ENCODE results near the gene POM121.
"Not testable (repeated sequence)": the region's sequence is repeated elsewhere in the genome, so short reads cannot be mapped to it uniquely, and the experiment has no call there.

The POM121 gene

DNA sequence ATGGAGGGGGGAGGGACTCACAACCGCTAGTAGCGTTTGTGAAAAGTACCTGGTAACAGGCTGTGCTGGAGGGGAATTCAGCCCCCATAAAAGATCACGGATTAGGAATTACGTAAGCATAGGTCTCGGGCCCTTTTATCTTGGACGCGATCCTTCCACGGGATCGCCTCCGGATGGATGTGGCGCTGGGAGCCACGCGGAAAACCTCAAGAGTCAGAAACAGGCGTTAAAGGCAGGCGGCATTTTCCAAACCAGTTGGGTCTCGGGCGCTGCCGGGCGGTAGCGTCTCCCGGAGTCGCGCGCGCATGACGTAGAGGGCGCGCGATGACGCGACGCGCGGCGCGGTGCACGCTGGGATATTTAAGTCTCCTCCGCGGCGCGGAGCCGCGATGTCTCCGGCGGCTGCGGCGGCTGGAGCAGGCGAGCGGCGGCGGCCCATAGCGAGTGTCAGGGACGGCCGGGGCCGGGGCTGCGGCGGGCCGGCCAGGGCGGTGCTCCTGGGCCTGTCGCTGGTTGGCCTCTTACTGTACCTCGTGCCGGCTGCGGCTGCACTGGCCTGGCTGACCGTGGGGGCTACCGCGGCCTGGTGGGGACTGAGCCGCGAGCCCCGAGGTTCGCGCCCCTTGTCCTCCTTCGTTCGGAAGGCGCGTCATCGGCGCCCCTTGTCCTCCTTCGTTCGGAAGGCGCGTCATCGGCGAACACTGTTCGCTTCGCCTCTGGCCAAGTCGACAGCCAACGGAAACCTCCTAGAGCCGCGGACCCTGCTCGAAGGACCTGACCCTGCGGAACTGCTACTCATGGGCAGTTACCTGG, at the start of gene POM121:
Gene POM121, plus strand, starts transcription at position 363 of the 813 bp plus-strand sequence. Its CDS starts 27 bp downstream, at position 390.
- peak; percentile 72 to 76 for DNase-seq

DNA sequence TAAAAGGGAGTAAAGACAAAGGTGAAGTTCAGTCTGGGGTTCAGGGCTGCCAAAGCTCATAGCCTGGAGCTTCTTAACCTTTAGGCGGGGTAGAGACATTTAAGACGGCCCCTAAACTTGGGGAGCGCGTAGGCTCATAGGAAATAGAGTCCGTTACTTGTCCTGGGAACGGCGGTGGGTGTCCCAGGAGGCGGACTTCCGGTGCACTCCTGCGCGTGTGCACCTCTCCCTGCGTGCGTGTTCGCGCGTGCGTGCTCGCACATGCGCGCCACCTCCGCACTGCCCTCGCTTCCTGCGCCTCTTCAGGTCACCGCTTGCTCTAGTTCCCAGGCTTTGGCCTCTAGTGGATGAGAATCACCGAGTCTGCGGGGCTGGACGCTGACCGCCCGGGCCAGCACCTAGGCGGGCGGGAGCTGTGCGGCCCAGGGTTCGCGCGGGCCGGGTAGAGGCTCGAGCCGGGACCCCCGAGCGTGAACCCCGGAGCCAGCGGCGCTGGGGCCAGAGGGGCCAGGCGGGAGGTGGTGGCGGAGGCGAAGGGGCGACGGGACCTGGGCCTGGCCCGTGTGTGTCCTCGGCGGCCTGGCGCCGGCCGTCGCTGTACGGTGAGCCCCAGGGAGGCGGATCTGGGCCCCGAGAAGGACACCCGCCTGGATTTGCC, 45.7 kb upstream of the POM121 start:
- peak; percentile 59 to 64 for DNase-seq

DNA sequence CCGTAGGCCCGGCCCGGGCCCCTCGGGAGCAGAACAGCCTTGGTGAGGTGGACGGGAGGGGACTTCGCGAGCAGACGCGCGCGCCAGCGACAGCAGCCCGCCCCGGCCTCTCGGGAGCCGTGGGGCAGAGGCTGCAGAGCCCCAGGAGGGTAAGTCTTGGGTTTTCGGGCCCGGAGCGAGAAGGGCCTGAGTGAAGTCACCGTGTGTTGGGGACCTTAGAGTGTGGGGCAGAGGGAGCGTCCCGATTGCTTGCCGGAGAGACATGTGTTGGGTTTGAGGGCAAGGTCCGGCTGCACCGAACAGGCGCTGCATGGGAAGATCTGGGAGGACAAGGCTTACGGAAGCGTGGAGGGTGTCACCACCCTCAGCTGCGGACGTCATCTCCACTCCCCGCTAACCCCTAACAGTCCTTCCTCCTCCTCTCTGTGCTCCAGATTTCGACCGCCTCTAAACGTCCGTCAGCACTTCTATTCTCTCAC, 45.1 kb upstream of the POM121 start:
- peak; percentile 6 to 19 for DNase-seq

DNA sequence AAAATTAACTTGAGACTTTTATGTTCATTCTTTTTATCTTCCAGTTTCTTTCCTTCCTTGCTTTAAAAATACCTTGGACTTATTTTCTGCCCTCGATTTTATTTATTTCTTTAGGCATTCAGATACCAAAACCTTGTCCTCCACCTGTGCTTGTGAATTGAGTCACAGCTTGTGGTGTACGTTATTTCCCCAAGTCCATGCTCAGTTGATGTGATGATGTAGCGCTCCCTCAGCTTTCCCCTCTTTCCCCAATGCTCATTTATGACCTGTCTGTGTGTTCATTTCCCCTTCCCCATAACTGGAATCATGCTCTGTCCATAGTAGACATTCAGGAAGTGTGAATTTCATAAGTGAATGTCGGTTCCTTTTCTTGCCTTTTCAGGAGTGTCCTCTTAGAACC, 33.1 kb upstream of the POM121 start:
- DNase-seq = not testable (repeated sequence)

DNA sequence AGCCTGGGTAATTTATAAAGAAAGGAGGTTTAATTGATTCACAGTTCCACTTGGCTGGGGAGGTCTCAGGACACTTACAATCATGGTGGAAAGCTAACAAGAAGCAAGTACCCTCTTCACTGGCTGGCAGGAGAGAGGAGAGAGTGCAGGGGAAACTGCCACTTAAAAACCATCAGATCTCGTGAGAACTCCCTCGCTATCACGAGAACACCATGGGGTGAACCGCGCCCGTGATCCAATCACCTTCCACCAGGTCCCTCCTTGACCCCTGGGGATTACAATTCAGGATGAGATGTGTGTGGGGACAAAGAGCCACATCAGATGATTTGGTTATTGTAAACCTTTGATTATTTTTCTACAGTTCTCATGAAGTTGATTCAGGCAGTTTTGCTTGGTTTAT, 20.2 kb upstream of the POM121 start:
- DNase-seq = not testable (repeated sequence)

DNA sequence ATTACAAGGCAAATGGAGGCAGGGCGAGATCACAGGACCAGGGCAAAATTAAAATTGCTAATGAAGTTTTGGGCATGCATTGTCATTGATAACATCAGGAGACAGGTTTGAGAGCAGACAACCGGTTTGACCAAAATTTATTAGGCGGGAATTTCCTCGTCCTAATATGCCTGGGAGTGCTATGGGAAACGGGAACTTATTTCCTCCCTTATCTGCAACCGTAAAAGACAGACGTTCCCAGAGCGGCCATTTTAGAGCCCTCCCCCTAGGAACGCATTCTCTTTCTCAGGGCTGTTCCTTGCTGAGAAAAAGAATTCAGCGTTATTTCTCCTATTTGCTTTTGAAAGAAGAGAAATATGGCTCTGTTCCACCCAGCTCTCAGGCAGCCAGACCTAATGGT, 16.5 kb upstream of the POM121 start:
- DNase-seq = not testable (repeated sequence)

DNA sequence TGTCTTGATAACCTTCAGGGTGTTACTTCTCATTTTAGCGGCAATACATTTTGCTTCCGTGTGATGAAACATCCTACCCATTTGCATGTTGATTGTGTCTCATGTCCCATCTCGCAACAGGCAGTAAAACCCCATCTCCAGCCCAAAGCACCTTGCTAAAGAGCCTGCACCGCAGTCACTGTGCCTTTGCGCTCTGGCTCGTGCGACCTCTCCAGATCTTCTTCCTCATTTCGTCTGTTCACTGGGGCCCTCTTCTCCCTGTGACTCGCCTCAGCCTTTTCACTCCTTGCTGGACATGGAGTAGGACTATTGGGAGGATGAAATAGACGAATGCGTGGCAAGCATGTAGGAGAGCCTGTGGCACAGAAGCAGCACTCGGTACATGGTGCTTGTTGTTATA, 13.5 kb upstream of the POM121 start:
- DNase-seq = not testable (repeated sequence)

DNA sequence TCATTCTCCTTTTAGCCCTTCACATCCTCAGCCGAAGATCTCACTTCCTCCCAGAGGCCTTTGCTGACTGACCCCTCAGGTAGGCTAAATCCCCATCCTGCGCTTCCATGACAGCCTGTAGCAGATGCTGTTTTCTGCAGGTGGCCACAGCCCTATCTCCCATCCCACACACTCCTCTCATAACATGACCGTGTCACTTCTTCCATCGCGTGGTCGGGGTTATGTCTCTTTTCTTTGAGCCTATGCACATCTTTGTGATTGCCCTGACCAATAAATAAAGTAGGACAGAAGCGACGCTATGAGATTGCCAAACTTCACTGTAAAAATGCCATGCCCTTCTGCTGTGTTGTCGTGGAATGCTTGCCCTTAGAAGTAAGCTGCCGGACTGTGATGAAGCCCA, 11.1 kb upstream of the POM121 start:
- DNase-seq = not testable (repeated sequence)

DNA sequence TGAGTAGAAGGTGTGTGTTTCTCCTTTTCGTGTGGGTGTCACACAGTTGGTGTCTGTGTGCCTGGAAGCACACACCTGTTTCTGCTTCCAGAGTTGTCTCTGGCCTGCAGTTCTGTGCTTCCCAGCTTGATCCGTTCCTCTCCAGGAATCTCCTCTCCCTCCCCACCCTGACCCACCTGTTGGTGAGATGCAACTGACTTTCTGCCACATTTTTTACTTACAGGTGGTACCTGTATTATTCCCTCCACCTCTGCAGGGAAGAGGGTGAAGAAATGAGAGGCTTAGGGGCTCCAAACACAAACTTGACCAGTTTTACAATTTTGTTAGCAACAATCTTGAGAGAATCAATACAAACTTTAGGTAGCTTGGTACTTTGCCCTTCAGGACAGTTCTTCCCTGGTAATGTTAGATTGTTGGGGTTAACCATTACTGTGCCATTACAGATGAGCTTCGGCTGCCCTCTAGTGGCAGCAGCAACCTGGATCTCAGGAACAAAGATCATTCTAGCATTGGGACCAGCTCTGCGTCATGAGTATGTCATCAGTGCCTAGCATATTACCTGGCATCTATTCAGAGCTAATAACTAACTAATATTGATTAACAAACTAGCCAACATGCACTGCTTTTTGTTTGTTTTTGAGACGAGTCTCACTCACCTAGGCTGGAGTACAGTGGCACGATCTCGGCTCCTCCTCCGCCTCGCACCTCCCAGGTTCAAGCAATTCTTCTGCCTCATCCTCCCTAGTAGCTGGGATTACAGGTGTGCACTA, 10.0 kb upstream of the POM121 start:
- peak; percentile 59 to 60 for DNase-seq

DNA sequence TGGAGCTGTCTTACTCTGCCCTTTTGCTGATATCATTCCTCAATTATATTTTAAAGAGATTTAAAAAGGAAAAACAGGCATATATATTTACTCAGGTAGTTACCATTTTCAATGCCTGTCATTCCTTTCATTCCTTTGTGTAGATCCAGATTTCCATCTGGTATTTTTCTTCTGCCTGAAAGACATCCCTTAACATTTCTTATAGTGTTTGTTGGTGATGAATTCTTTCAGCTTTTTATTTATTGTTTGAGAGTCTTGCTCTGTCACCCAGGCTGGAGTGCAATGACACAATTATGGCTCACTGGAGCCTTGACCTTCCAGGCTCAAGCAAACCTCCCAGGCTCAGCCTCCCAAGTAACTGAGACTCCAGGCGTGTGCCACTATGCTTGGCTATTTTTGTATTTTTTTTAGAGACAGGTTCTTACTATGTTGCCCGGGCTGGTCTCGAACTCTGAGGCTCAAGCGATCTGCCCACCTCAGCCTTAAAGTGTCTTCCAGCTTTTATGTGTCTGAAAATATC, 5.6 kb upstream of the POM121 start:
- DNase-seq = no peak

DNA sequence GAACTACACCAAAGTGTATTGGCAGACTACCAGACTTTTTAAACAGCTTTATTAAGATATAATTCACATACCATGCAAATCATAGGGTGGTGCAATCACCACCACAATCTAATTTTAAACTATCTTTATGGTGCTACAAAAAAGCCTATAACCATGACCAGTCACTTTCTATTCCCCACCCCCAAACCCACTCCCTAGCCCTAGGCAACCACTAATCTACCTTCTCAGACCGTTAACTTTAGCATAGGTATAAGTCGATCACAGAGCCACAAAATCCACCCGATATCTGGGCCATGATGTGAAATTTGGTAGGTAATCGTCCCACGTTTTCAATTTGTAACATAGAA, 536 bp upstream of the POM121 start:
- no peak for DNase-seq

DNA sequence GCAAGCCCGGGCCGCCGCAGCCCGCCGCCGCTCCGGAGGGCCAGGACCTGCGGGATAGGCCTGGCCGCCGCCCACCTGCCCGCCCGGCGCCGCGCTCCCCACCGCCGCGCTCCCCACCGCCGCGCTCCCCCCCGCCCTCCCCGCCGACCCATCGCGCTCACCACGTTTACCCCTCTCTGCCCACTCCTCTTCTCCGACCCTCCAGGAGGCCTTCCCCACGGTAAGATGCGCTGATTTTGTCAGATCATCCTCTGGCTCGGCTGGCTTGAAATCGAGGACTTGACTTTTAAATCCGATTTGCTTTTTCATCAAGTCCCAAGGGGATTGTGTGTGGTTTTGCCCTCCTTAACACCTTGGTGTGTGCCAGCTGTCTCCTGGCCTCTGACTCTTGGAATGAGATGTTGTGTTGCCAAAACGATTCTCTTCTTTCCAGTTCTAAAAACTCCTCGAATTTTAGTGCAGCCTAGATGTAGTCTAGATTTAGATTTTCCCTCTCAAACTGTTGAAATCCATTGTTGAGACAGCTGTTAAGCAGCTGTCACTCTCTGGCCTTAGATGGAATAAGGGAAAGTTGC, 738 bp downstream of the POM121 start:
- no peak for DNase-seq

DNA sequence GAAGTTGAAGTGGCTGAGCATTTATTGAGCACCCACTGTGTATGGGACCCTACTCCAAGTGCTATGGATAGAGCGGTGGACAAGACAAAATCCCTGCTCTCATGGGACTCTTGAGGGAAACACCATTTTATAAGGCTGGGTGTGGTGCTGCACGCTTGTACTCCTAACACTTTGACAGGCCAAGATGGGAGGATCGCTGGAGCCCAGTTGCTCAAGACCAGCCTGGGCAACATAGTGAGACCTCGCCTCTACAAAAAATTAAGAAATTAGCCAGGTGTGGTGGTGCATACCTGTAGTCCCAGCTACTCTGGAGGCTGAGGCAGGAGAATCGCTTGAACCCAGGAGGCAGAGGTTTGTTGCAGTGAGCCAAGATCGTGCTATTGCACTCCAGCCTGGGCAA, 2.9 kb downstream of the POM121 start:
- DNase-seq = not testable (repeated sequence)

DNA sequence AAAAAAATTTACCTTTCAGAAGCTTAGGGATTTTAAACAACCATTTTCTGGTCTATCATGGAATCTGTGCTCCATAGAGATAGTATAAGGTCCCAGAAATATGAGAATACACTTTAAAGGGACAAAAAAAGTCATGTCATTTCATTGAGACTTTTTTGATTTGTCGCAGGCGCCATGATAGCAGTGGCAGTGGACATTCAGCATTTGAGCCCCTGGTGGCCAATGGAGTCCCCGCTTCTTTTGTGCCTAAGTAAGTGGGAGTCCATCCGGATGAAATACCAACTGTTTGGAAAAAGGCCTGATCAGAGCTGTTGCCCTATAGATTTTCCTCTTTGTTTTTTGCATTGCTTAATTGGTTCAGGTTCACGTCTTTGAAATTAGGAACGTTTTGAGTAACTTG, 3.3 kb downstream of the POM121 start:
- not testable (repeated sequence) for DNase-seq

DNA sequence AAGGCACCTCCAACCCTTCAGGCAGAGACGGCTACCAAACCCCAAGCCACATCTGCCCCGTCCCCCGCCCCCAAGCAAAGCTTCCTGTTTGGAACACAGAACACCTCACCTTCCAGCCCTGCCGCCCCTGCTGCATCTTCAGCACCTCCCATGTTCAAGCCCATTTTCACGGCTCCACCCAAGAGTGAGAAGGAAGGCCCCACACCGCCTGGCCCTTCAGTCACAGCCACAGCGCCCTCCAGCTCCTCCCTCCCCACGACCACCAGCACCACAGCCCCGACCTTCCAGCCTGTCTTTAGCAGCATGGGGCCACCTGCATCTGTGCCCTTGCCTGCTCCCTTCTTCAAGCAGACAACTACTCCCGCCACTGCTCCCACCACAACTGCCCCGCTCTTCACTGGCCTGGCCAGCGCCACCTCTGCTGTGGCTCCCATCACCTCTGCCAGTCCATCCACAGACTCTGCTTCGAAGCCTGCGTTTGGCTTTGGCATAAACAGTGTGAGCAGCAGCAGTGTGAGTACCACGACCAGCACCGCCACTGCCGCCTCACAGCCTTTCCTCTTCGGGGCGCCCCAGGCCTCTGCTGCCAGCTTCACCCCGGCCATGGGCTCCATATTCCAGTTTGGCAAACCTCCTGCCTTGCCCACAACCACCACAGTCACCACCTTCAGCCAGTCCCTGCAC, 17.3 kb downstream of the POM121 start:
- not testable (repeated sequence) for DNase-seq

DNA sequence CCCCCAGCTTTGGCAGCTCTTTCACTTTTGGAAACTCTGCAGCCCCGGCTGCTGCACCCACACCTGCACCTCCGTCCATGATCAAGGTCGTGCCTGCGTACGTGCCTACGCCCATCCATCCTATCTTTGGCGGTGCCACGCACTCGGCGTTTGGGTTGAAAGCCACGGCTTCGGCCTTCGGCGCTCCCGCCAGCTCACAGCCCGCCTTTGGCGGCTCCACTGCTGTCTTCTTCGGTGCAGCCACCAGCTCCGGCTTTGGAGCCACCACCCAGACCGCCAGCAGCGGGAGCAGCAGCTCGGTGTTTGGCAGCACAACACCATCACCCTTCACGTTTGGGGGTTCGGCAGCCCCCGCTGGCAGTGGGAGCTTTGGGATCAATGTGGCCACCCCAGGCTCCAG, 18.1 kb downstream of the POM121 start:
- not testable (repeated sequence) for DNase-seq

DNA sequence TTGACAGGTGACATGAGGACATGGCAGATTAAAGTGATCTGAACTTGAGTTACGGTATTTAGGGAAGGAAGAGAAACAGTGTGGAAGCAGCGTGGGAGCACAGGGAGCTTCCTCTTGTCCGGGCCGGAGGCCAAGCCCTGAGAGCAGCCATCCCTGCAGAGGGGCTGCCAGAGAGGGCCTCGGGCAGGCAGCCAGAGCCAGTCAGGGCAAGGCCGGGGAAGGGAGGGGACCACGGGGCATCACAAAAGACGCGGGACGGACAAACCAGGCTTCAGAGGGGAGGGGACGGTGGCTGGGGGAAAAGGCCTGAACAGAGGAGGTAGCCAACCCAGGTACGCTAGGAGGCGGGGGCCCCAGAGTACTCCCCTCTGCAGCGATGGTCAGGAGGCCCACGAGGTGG, 20.0 kb downstream of the POM121 start:
- DNase-seq = not testable (repeated sequence)

DNA sequence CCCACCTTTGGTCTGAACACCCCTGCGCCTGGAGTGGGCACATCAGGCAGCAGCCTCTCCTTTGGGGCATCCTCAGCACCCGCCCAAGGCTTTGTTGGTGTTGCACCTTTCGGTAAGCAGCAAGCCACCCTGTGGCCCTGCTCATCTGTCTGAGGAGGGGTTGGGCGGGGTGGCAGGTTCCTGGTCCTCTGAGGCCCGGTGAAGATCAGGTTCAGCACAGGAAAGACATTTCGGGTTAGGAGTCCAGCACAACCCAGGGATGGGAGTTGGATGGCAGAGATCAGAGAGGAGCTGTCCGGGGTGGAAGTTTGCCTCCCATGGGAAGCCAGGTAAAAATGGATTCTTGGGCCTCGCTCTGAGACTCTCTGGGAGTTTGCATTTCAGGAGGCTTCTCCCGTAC, 20.7 kb downstream of the POM121 start:
- not testable (repeated sequence) for DNase-seq

DNA sequence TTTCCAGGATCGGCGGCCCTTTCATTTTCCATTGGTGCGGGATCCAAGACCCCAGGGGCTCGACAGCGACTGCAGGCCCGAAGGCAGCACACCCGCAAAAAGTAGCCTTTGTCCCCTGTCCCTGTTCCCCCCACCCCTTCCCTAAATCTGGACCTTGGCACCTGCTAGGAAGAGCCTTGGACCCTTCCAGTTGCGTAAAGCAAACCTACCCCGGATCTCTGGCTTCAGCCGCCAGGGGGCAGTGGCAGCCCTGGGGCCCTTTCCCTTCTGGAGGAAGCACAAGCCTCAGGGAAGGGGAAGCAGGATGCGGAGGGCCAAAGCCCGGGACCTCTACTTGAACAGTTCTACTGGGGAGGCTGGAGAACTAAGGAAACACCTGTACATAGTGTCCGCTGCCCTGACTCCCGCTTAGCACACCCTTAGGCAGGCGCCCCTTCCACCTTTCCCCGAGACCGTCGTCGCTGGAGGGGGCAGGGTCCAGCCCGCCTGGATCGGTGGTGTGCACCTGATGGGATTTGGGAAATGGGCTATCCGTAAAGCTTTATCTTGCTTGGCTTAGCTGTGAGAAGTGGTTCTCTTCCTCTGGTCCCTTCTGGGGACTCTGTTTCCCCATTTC, 21.3 kb downstream of the POM121 start:
- not testable (repeated sequence) for DNase-seq

DNA sequence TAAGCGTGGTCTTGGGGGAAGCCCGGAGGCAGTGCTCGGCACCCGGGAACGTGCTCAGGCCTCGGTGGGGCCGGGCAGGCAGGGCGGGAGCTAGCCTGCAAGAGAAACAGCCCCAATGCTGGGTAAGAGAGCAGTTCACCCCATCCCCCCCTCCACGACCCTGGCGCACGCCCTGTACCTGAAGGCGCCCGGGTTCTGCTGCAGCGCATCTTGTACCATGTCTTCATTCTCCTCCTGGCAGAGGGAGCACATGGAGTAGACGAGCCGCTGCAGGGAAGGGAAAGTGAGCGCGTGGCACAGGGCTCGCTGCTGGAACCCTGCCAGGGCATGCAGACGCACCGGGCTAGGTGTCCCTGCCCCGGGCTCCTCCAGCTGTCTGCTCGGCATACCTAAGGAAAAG, 23.8 kb downstream of the POM121 start:
- DNase-seq = not testable (repeated sequence)

DNA sequence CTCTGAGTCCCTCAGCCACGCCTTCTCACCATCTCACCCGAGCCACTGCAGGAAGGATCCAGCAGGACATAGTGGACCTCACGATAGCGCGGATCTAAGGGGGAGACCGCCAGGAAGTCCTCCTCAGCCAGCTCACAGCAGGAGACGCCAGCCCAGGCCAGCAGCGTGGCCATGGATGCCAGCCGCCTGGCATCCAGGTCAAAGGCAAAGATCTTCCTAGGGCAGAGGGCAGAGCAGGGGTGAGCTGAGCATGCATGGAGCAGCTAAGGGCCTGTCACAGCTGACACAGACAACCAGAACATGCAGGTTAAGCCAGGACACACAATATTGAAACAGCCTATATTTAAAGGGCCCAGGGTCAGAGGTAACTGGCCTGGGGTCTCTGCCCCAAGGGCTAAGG, 24.4 kb downstream of the POM121 start:
- not testable (repeated sequence) for DNase-seq

DNA sequence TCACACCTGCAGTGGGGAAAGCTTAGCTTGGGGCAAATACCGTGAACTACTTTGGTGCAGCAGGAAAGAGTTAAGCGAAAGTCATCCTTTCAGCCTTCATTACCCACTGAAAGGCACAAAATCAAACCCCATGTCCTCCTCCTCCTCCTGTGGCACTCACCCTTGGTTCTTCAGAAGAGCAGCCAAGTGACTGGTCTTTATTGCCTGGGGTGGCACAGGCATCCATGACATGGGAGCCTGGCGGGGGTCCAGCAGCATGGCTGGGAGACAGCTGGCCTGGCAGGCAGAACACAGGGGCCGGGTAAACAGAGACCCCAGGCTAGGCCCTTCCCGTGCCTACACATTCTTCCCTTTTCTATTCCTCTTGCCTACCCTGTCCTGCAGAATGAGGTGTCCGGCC, 24.8 kb downstream of the POM121 start:
- DNase-seq = not testable (repeated sequence)

Data from activated CD4-positive, alpha-beta T cell treated with anti-CD3 and anti-CD28 coated beads, Interleukin-2, amount 50 U/mL, for 4 hours (primary cell).